GM13977 (cell line): ENCODE results near the gene APOB.

ENCODE experiments used
- DNase-seq: peaks from one replicate; pipeline ENCODE4 v3.0.0; 2012; ENCODE audit warnings: low spot score
- CTCF ChIP-seq: IDR thresholded peaks from 2 replicates; pipeline ENCODE4 v1.5.1; 2012; ENCODE audit warnings: mild to moderate bottlenecking, control low read depth; ENCODE audit not compliant: insufficient read depth; ENCODE audit errors: extremely low read depth, missing control alignments
- in situ Hi-C: fragments of 300-500 bp; cut with MboI; formaldehyde crosslinking; loops from one replicate; pipeline ENCODE4 v1.12.0; 2022; ENCODE audit warnings: low sequenced_read_pairs, low pct_unique_long_range_greater_than_20kb, mixed read lengths, inconsistent platforms; ENCODE audit not compliant: unreplicated experiment

Gene APOB

GRCh38 chr2:21019678-21020021 is 24.2 kb downstream of the APOB start:
- DNase-seq, result no peak
- in situ Hi-C loops, result no loop called here
- TF ChIP-seq CTCF, result no peak

- in situ Hi-C loops, result no loop called here
These were observed 24.7 kb downstream of the APOB start for GRCh38 chr2:21019000-21019677.

GRCh38 chr2:21018290-21018689 is 25.6 kb downstream of the APOB start:
- no peak for DNase-seq
- in situ Hi-C loops, result no loop called here
- TF ChIP-seq CTCF, result no peak

More at GRCh38 chr2:21019000-21019677, 24.7 kb downstream of the APOB start:
- TF ChIP-seq CTCF, result no peak
- no peak for DNase-seq

GRCh38 chr2:21017748-21018276 is 26.1 kb downstream of the APOB start:
- DNase-seq, result no peak
- no peak for TF ChIP-seq CTCF
- in situ Hi-C loops, result no loop called here

- in situ Hi-C loops, result no loop called here
- DNase-seq, result no peak
- no peak for TF ChIP-seq CTCF
These were observed 28.6 kb downstream of the APOB start for GRCh38 chr2:21015281-21015645.

GRCh38 chr2:21014364-21015280 is 29.3 kb downstream of the APOB start:
- no peak for DNase-seq
- no peak for TF ChIP-seq CTCF
- in situ Hi-C loops, result no loop called here
